GM18502 (cell line): ENCODE data around the gene PARD3.
"Not testable (repeated sequence)": the region's sequence is repeated elsewhere in the genome, so short reads cannot be mapped to it uniquely, and the experiment has no call there.

Source experiments
- ATAC-seq: cut with Tn5 transposase; IDR thresholded peaks from one replicate; pipeline ENCODE4 v1.9.1; 2021; ENCODE audit warnings: mild to moderate bottlenecking; ENCODE audit not compliant: unreplicated experiment, poor library complexity

PARD3 gene

GRCh38 chr10:34748767-34749166, 66.3 kb downstream of the PARD3 start:
- no peak for ATAC-seq

GRCh38 chr10:34748357-34748756, 66.7 kb downstream of the PARD3 start:
- no peak for ATAC-seq

- ATAC-seq: no peak
Measured at GRCh38 chr10:34746094-34746493, 69.0 kb downstream of the PARD3 start.

- ATAC-seq: no peak
Measured at GRCh38 chr10:34745244-34745643, 69.9 kb downstream of the PARD3 start.

- ATAC-seq: no peak
Measured at GRCh38 chr10:34744590-34744989, 70.5 kb downstream of the PARD3 start.

- ATAC-seq: no peak
Measured at GRCh38 chr10:34743814-34744213, 71.3 kb downstream of the PARD3 start.

GRCh38 chr10:34742456-34742855, 72.6 kb downstream of the PARD3 start:
- ATAC-seq: no peak

GRCh38 chr10:34741087-34741486, 74.0 kb downstream of the PARD3 start:
- not testable (repeated sequence) for ATAC-seq

- ATAC-seq: no peak
Measured at GRCh38 chr10:34740321-34740720, 74.8 kb downstream of the PARD3 start.

- ATAC-seq: no peak
Measured at GRCh38 chr10:34739915-34740314, 75.2 kb downstream of the PARD3 start.

GRCh38 chr10:34737772-34738169, 77.3 kb downstream of the PARD3 start:
- no peak for ATAC-seq

GRCh38 chr10:34736976-34737771, 77.9 kb downstream of the PARD3 start:
- no peak for ATAC-seq

GRCh38 chr10:34734918-34735317, 80.2 kb downstream of the PARD3 start:
- ATAC-seq: no peak

GRCh38 chr10:34732926-34733325, 82.2 kb downstream of the PARD3 start:
- ATAC-seq: no peak

GRCh38 chr10:34731885-34732701, 83.0 kb downstream of the PARD3 start:
- ATAC-seq: no peak

GRCh38 chr10:34731213-34731612, 83.9 kb downstream of the PARD3 start:
- no peak for ATAC-seq

GRCh38 chr10:34730726-34731125, 84.4 kb downstream of the PARD3 start:
- ATAC-seq: no peak

- ATAC-seq: no peak
Measured at GRCh38 chr10:34729619-34730018, 85.5 kb downstream of the PARD3 start.

- ATAC-seq: no peak
Measured at GRCh38 chr10:34728361-34728760, 86.7 kb downstream of the PARD3 start.

- no peak for ATAC-seq
Measured at GRCh38 chr10:34727595-34728033, 87.5 kb downstream of the PARD3 start.

GRCh38 chr10:34726862-34727261, 88.2 kb downstream of the PARD3 start:
- ATAC-seq: no peak
